Hepatocyte (in vitro differentiated cells): ENCODE data around the gene ZFYVE9.

Source experiments
- EZH2 ChIP-seq: fragments of 200-600 bp; sonication (generic); IDR thresholded peaks from 2 replicates; pipeline ENCODE4 v1.6.1; 2016; ENCODE audit warnings: antibody characterized with exemption, mild to moderate bottlenecking, borderline replicate concordance
- EZH2phosphoT487 ChIP-seq: fragments of 200-600 bp; sonication (generic); IDR thresholded peaks from one replicate; pipeline ENCODE4 v1.6.1; 2018; ENCODE audit warnings: antibody characterized with exemption, mild to moderate bottlenecking, low read depth, moderate library complexity; ENCODE audit not compliant: unreplicated experiment, severe bottlenecking
- TF ChIP-seq, protein P1 (sequence below): fragments of 200-600 bp; sonication (generic); IDR thresholded peaks from 2 replicates; pipeline ENCODE4 v1.5.1; 2016; ENCODE audit warnings: antibody characterized with exemption, mild to moderate bottlenecking; ENCODE audit not compliant: poor library complexity

DNA sequence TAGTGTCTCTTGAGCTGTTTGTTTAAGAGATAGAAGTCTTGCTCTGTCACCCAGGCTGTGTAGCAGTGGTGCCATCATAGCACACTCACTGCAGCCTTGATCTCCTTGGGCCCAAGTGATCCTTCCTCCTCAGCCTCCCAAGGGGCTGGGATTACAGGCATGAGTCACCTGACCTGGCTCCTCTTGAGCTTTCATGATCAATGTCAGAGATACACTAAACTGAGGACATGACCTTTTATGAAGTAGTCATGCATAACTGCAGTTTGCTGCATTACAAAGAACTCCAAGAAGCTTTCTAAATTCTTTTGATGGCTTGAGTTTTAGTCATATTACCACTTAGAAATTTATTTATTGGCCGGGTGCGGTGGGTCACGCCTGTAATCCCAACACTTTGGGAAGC is 146.4 kb downstream of the ZFYVE9 start:
- no peak for TF ChIP-seq EZH2phosphoT487
- TF ChIP-seq, protein P1, sequence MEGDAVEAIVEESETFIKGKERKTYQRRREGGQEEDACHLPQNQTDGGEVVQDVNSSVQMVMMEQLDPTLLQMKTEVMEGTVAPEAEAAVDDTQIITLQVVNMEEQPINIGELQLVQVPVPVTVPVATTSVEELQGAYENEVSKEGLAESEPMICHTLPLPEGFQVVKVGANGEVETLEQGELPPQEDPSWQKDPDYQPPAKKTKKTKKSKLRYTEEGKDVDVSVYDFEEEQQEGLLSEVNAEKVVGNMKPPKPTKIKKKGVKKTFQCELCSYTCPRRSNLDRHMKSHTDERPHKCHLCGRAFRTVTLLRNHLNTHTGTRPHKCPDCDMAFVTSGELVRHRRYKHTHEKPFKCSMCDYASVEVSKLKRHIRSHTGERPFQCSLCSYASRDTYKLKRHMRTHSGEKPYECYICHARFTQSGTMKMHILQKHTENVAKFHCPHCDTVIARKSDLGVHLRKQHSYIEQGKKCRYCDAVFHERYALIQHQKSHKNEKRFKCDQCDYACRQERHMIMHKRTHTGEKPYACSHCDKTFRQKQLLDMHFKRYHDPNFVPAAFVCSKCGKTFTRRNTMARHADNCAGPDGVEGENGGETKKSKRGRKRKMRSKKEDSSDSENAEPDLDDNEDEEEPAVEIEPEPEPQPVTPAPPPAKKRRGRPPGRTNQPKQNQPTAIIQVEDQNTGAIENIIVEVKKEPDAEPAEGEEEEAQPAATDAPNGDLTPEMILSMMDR, result no peak
- TF ChIP-seq EZH2, result no peak
